Prostate gland (tissue), 2 donors: ENCODE measurements around the gene GOLGA8H.
"Not testable (repeated sequence)": the region's sequence is repeated elsewhere in the genome, so short reads cannot be mapped to it uniquely, and the experiment has no call there.

Experiments
- CTCF ChIP-seq, 4 experiments: fragments of 200-600 bp in 2 of 4; fragments of 450-650 bp in 2 of 4; sonication (generic) in 2 of 4; IDR thresholded peaks; 1 replicate in 3 of 4; 2 replicates in 1 of 4; pipeline ENCODE4 v1.5.1; 2016 to 2019; ENCODE audit warnings: antibody characterized with exemption in 4 of 4, mild to moderate bottlenecking in 2 of 4, moderate library complexity in 2 of 4
- POLR2A ChIP-seq: fragments of 450-650 bp; IDR thresholded peaks from one replicate; pipeline ENCODE4 v1.6.1; 2016; ENCODE audit warnings: antibody characterized with exemption, mild to moderate bottlenecking
- POLR2AphosphoS5 ChIP-seq: sonication (generic); formaldehyde crosslinking; IDR thresholded peaks from one replicate; pipeline ENCODE4 v1.6.1; 2017; ENCODE audit warnings: antibody characterized with exemption

- TF ChIP-seq CTCF (IDR thresholded peaks at IDR 0.05): peak in 2 of 4 experiments; percentile 15 to 24
- TF ChIP-seq POLR2A, POLR2AphosphoS5: not testable (repeated sequence)
These were observed 36.9 kb upstream of the GOLGA8H start for GRCh38 chr15:30566949-30567348.
